Measurements from ENCODE around the gene AOPEP.

AOPEP gene

DNA sequence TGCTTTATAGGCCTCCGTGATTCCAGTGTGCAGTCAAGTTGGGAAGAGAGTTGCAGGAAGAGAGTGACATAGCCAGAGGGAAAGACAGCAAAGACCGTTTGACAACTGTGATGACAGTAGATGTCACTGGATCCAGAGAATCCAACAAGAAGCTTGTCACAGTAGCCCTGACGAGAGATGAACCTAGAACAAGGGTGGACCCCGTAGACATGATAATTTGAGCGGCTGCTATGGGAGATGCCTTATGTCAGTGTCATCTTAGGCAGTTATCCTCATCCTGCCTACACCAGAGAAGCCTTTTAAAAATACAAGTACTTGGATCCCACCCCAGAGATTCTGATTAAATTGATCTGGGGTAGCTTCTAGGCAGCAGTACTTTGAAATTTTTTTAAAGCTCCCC, 125.4 kb downstream of the AOPEP start:
- DNase-seq, result no peak

DNA sequence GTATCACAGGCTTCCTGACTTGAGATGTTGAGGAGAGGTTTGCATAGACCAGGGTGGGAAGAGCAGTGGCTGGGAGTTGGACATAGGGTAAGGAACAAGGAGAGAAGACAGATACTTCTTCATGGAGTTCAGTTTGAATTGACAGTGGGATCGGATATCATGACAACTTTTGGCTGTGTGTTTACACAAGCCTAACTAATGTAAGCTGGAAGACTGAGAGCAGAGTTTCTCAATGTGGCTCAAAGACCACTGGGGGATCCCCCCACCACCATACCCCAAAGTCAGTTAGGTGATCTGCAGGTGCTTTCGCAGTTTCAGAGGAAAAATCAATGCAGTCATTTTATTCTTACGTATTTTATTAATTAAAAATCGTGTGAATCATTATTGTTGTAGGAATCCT, 125.9 kb downstream of the AOPEP start:
- DNase-seq, result no peak

DNA sequence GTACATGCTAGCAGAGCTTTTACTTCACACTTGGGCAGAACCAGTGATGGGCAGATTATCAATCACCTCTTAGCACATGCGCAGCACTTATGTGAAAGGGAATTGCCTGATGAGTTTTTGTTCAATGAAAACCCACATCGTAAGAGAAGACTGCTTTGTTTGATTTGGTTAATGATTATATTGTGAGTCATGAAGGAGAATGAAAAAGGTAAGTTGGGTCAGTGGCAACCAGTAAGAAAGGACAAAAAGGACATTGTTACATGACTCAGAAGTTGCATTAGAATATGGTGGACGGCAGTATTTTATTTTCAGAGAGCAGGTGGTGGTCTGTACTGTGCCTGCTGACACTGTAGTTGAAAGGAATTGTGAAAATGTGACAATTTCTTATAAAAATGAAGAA, 127.4 kb downstream of the AOPEP start:
- no peak for DNase-seq

DNA sequence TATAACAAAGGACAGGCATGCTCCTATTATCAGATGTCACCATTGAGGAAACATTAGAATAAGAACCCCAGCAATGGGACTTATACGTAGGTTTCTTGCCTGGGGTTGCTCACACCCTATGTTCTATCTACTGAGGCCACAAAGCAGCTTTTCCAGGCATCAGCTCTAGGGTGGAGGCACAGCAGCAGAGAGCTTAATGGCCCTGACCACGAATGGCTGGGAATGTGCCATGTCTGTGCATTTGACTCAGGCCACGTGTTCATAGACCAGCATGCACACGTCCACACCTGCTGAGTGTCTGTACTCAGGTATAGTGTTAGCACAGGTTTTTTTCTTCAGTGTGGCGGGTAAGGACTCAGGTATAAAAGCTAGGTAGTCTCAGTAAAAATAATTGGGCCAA, 129.4 kb downstream of the AOPEP start:
- DNase-seq, result no peak

DNA sequence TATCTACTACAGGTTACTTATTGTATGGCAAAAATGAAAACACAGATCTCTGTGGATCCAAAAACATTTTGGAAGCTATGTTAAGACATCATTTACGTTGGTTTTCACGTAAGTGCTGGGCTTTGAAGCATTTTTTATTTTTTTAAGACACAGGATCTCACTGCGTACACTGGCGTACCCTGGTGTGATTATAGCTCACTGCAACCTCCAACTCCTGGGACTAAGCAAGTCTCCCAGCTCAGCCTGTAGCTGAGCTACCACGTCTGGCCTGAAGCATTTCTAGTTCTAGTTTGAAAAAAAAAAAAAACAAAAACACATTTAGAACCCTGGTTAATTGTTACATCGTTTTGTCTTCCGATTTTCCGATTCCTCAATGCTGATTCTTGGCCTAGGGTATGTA, 131.3 kb downstream of the AOPEP start:
- no peak for DNase-seq

DNA sequence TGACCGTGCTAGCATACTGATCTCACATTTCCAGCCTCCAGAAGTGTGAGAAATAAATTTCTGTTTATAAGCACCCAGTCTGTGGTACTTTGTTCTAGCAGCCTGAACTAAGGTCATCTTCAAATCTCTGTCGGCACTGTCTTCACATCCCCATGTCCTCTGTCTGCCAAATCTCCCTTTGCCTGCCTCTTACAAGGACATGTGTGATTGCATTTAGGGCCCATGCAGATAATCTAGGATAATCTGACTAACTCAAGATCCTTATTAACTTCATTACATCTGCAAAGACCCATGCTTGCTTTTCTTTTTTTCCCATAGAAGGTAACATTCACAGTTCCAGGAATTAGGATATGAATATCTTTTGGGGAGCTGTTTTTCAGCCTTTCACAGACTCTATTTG, 132.7 kb downstream of the AOPEP start:
- DNase-seq, result no peak

DNA sequence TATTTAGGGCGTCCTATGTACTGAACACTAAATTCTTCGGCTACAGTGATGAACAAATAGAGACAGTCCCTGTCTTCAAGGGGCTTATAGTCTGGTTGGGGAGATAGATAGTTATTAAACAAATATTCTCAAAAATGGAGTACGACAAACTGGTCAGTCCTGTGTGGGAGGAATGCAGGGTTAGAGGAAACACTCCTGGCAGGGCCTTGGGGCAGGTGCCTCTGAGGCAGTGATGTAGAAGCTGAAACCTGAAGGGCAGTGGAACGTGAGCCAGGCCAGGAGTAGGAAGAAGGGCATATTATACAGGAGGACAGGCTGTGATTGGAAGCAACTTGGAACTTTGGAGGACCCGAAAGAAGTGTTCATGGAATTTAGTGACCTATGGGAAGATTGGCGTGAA, 133.4 kb downstream of the AOPEP start:
- no peak for DNase-seq

DNA sequence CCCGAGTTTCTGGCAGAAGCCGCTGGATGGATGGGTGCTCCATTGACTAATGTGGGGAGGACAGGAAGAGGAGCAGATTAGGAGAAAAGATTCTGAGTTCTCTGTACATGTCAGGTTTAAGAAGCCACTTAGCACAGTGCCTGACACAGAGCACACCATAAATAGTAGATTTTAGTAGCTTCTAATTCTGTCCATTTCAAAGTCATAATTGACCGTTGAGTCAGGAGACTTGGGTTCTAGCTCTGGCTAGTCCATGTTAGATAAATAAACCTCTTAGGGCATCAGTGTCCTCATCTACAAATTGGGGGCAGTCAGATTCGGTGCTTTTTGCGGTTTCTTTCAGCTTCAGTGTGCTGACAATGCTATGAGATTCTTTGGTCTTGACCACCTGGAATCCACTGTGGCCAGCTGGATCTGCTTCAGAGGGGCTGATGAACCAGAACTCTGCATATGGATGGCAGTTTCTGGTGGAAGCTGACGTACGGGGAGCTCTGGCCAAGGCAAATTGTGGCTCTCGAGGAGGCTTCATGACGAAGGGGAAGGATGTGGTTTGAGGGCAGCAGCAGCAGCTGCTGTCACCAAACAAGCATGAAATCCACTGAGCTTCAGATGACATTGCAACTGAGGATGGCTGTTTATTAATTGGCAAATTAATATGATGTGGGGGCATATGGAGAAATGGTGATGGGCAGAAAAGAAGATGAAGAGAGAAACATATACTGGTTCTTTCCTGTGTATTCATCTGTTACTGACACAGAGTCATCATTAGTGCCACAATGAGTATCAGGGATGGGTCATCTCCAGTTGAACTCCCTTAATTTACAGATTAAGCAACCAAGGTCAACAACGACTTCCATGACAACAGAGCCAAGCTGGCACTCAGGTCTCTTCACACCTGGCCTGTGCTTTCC, 134.4 kb downstream of the AOPEP start:
- peak; percentile 93 for DNase-seq

DNA sequence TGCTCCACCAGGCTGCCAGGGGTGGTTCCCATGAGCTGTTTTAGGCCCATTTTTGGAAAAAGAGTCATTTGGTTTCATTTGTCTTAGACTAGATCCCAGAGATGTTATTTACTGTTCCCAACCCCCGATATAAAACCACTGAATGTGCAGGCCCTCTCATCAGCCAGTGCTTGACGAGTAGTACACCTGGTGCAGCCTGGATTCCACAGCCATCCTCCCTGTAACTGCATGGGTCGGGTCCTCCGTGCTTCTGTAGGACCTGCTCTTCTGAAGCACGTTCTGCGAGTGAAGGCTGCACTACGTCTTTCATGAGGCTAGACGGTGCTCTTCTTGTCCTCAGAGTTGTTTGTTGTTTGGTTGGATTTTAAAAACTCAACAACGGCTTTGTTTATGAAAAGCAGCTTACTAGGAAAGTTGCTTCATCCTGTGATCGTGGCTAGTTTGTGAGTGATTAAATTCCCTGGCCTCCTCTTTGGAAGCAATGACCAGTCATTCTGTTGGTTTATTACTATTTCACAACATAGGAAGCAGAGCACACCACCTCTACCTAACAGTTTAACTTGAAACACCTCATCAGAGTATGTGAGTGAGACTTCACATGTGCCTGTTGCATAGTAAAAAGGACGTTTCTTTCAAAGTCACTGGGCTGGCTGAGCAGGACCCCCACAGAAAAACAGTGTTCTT, 135.2 kb downstream of the AOPEP start:
- no peak for DNase-seq

DNA sequence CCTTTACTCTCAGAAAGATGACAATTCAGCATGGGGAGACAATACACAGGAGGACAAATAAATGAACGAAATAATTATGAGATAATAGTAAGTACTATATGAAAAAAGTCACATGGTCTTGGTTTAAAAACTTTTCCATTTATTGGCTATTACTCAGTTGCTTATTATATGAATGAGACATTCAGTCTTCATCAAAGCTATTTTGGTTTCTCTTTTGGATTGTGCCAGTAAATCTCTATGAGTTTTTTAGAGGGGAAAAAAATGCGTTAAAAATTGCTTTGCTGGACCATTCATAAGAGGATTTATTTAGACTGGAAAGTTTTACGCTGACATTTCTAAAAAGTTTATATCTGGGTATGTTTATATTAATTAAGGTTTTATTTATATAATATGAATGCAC, 137.7 kb downstream of the AOPEP start:
- DNase-seq, result no peak

DNA sequence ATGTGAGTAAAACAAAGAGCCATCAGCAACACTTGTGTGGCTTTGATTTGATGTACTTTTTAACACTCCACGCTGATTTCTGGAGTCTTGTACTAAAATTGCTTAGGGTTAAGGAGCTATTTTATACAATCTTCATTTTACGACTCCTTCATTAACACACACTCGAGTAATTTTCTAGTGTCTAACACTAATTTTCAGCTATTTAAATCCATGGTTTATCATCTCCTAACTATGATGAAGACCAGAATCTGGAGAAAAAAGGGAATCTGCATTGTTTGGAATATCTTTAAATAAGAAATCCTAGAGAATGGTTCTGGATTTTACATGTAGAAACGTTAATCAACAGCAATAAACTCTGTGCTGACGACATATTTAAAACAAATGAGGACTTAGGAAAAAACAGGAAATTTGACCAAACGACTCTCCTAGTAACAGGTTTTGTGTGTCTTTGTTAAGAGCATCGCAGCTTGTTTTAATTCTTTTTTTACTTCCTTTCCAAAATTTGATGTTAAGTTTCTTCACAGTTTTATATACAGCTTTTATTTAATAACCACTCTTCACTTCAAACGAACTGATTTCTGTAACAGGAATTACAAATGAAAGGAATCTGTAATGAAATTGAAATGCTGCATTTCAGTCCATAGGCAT, 138.5 kb downstream of the AOPEP start:
- no peak for DNase-seq

DNA sequence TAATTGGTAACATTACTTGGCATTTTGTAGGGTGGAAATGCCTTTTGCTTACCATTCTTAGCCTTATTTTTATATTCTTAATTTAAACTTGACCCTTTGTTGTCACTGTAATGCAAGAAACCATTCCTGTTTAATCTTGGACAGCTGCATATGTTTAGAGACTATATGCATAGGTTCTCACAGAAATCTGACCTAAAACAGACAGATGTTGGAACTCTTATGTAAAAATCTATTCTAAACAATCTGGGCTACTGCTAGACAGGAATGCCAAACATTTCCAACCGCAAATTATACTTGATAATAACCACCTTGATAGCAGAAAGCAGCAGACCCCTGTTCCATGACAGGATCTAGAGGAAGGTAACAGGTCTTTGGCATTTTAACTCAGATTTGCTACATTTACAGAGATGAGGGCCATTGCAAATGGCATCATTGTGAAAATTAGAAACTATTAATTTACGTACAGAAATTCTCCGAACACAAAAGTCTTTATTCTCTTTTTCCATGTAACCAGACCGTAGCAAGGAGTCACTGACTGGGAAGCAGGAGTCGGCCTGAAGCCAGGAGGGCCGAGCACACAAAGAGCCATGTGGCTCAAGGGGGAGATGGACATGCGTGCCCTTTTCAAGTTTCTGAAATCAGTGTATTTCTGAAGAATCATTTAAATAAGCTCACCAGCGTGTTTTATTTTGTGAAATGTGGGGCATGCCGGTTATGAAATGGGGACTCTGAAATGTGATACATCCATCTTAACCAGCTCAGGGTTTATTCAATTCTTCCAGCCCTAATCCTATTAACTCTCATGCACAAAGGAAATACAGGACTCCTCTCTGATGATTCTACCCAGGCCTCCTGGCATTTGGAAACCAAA, 139.3 kb downstream of the AOPEP start:
- DNase-seq, result peak; percentile 88

DNA sequence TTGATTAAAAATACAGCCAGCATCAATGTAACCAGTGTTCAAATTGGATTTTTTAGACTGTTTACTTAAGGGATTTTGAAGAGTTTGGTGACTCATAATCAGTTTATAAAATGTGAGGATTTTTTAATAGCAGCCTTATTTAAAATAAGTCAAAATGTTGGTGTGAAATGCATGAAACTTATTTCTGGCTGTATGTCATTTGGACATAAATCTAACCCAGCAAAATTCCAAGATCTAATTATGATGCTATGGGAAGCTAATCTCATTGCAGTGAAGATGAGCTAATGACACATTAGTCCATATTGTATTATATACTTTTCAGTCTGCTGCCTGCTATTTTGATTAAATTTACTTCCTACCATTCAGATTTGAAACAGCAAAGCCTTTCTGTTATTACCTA, 140.3 kb downstream of the AOPEP start:
- DNase-seq, result no peak

DNA sequence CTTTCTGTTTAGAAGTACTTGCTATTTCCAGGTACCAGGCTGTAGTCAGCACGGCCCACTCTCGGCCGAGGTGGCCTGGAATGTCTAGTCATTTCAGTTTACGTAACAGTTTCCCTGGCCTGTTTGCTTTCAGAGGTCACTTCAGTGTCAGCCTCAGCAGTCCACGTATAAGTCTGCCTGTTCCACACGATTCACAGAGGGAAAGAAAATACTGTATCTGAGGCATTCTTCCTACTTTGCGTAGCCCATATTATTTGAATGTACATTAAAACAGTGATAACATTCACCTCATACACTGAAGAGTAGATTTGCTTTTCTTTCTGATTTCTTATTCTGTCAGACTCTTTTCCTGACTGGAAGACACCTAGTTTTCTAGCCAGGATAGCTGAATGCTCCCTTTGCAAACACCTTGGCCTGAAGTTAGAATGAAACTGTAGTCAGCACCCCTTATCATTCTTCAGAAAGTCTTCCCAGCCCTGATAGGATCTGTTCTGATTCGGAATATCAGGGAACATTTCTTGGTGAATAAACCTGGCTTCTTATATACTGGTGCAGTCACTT, 140.9 kb downstream of the AOPEP start:
- DNase-seq, result peak; percentile 73

DNA sequence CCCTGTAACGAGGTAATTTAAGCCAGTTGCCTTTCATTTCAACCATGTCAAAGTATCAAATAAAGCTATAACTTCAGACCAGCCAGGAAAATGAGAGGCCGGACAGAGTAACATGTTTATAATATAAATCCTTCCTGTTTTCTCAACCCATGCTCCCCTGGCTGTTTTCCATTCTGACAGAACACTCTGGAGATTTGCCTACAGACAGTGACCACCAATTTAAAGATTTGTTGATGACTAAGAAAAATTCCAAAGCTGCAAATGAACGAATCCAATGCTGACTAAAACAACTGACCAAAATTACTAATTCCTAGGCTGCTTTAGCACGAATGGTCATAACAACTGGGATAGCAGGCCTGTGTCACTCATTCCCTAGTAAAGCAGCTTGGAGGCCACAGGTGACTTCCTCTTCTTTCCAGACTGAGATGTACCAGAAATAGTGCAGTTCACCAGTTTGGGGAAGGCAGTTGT, 141.4 kb downstream of the AOPEP start:
- DNase-seq, result peak; percentile 51

DNA sequence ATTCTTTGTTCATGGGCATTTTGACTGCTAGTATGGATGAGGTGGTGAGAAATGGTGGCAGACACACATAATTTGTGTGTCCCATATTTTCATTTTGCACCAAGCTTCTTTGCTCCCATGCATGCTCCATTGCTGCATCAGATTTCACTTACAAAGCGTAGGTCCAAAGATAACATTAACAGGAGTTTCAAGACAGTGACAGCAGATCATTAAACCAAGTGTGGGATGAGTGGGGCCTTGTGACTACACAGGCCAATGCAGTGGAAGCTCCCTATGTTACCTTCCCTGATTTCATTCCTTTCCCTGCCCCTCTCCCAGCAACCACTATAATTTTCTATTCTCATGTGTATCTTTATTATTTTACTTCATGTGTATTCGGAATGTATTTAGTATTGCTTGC, 142.0 kb downstream of the AOPEP start:
- no peak for DNase-seq

DNA sequence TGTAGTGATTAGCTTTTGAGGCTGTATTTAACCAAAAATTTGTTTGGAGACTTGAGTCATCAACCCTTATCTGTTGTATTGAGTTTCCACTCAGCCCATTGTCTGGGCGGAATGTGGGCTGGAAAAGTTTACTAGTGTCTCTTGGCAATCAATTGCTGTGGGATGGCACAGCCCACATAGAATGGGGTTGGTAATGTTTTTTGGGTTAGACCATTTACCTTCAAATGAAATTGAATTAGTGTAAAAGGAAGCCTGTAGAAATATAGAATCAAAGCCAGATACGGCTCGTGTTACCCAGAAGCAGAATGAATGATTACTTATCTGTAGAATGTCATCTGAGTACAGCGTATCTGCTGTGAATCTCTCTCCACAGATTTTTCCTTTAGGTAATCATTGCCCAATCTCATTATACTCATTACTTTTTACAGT, 142.9 kb downstream of the AOPEP start:
- DNase-seq, result peak; percentile 43

DNA sequence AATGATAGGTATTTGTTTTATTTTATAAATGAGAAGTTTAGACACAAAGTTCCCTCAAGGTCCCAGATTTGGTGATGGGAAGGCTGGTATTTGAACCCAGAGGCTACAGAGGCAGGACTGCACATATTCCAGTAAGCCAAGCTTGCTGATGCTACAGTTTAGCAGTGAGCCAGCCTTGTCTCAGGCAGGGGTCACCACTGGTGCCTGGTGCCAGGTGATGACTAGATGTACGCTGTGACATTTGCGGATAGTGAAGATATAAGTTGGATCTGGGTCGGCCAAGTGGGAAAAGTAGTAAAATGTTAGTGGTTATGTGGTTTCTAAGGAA, 143.9 kb downstream of the AOPEP start:
- DNase-seq, result no peak

DNA sequence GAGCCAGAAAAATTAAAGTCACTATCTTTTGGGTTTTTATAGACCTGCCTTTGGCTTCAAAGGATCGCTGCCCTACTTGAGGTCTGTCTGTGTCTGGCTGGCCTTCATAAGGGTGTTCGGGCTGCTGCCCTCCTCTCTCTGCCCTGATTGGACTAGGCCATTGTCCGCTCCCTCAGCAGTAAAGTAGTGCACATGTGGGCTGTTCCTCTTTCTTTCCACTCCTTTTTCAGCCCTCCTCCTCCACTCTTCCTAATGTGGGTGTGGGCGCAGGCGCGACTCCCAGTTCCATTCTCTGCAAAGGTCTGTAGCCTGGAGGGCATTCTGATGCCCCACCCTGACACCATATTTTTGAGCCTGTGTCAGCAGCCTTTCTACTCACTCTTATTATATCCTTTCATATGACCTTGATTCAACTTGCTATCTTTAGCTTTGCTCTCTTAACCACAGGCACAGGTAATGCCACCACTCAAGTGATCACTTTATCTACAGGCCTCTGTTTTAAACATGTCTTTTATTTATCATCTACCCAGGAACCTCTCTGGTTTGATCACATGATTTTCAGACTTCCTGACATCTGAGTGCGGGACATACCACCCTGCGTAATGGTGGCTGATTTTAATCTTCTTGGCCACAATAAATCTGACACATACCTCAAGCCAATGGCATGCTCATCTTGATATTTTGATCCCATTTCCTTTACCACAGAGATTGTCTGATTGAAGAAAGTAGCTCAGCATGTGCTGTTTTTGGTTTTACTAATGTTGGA, 144.5 kb downstream of the AOPEP start:
- DNase-seq, result no peak

DNA sequence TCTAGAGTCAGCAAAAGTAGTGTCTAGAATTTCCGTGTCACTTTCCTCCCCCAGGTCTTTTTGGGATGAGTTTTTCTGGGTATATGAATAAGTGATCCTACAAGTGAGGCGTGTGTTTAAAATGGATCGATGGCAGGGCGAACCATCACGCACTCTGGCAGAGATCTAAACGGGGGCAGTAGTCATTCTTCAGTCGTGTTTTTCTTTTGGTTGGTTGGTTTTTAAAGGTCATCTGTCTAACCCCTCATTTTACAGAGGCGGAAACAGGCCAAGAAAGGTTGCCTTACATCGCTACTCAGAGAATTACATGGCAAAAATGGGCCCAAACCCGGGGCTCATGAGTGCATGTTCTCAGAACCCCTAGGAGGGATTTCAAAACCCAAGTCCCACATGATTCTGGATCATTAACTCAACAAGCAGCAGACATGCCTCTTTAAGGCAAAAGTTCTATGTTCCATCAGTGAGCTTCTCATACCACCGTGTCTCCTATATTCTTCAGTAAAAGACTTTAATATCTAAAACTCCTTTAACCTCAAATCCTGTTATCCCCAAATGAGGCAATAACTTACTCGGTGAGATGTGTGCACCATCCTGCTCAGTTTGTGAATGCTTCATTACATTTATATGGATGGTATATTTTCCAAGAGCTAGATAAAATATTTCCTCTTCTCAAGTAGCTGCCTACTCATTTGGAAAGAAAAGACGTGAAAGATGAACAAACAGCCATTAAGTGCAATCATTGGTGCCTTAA, 145.8 kb downstream of the AOPEP start:
- DNase-seq, result no peak

Measured in NCI-H2029 treated with DMSO at 0.1 percent for 48 hours (cell line).